Measurements from ENCODE around the gene TUT4. TPM values are rescaled to one million over a fixed set of nuclear protein-coding genes. Genes with fewer than 3 reads are reported as not detected.

TUT4 gene
- total RNA-seq, 2 experiments from 2014 or later = 70.8 to 72.4 TPM

GRCh38 chr1:52444463-52444862 is 108.4 kb downstream of the TUT4 start:
- Histone ChIP-seq H3K4me2 (ENCODE audit: low read length) (no peak overlapping the region), H3K79me2 (ENCODE audit: insufficient read depth, low read depth, low read length) (no peaks in the 10 kb centered on the region), H3K9me3 (ENCODE audit: low read length) (no peaks in the 10 kb centered on the region), H3K4me1 (ENCODE audit: insufficient read depth, low read length, poor library complexity, severe bottlenecking) (no peaks in the 10 kb centered on the region), H3K4me3 (ENCODE audit: low read depth, low read length, poor library complexity, severe bottlenecking) (no peak overlapping the region), H4K20me1 (ENCODE audit: insufficient read depth, low read length) (no peaks in the 10 kb centered on the region), H2AFZ (ENCODE audit: low read length) (no peak overlapping the region), H3K9me2 (ENCODE audit: insufficient read depth, low read length) (no peaks in the 10 kb centered on the region; the same call in 1 of the 2 replicates), H3K27ac (ENCODE audit: low read depth, low read length, poor library complexity, severe bottlenecking) (no peak overlapping the region), H3K36me3 (ENCODE audit: insufficient read depth, low read length) (peaks cover 42% of the 10 kb centered on the region)
- no peak for DNase-seq (ENCODE audit: low spot score)
- CTCF ChIA-PET (ENCODE audit: unreplicated experiment) = no interaction called here
- TF ChIP-seq CTCF (conservative IDR thresholded peaks at IDR 0.05; ENCODE audit: low read length) = no peak
- no peak for TF ChIP-seq EZH2phosphoT487 (IDR thresholded peaks at IDR 0.05; ENCODE audit: borderline replicate concordance, low read depth, low read length)
- BruUV-seq (replicated peaks) = no TSS peak
- POLR2A ChIA-PET = no interaction called here
- intact Hi-C loops (cut with micrococcal nuclease; ENCODE audit: unreplicated experiment) = no loop called here

DNA sequence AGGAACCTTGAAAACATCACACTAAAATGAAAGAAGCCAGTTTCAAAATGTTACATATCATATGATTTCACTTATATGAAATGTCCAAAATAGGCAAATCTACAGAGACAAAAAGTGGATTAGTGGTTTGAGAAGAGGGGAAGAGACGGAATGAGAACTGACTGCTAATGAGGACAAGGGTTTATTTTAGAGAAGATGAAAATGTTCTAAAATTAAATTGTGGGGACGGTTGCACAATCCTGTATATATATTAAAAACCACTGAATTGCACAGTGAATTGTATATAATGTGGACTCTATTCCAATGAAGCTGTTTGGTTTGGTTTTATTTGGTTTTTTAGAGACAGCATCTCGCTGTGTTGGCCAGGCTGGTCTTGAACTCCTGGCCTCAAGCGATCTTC is 112.9 kb downstream of the TUT4 start:
- POLR2A ChIA-PET = interaction anchor here (0.5 to 0.6 kb wide), 3 partner anchors 221 to 393 kb away, joined by 3 to 8 read pairs (median 3); no protein-coding TSS in a partner anchor
- H3K27ac ChIP-seq (ENCODE audit: low read depth, low read length, poor library complexity, severe bottlenecking) = no peak overlapping the region
- no peak for TF ChIP-seq EZH2phosphoT487 (IDR thresholded peaks at IDR 0.05; ENCODE audit: borderline replicate concordance, low read depth, low read length)
- TF ChIP-seq CTCF (conservative IDR thresholded peaks at IDR 0.05; ENCODE audit: low read length) = no peak
- no peaks in the 10 kb centered on the region for H3K4me1 ChIP-seq (ENCODE audit: insufficient read depth, low read length, poor library complexity, severe bottlenecking)
- CTCF ChIA-PET (ENCODE audit: unreplicated experiment) = no interaction called here
- H3K9me3 ChIP-seq (ENCODE audit: low read length) = no peaks in the 10 kb centered on the region
- intact Hi-C loops (cut with micrococcal nuclease; ENCODE audit: unreplicated experiment) = no loop called here
- no peak overlapping the region for H2AFZ ChIP-seq (ENCODE audit: low read length)
- H3K36me3 ChIP-seq (ENCODE audit: insufficient read depth, low read length) = peaks cover 40% of the 10 kb centered on the region
- H3K9me2 ChIP-seq (ENCODE audit: insufficient read depth, low read length) = no peaks in the 10 kb centered on the region; the same call in 1 of the 2 replicates
- no TSS peak for BruUV-seq (replicated peaks)
- no peak for DNase-seq (ENCODE audit: low spot score)
- no peaks in the 10 kb centered on the region for H3K79me2 ChIP-seq (ENCODE audit: insufficient read depth, low read depth, low read length)
- no peak overlapping the region for H3K4me2 ChIP-seq (ENCODE audit: low read length)
- H3K4me3 ChIP-seq (ENCODE audit: low read depth, low read length, poor library complexity, severe bottlenecking) = no peak overlapping the region
- H4K20me1 ChIP-seq (ENCODE audit: insufficient read depth, low read length) = no peaks in the 10 kb centered on the region

GRCh38 chr1:52436817-52437216 is 116.1 kb downstream of the TUT4 start:
- CTCF ChIA-PET (ENCODE audit: unreplicated experiment) = no interaction called here
- DNase-seq (ENCODE audit: low spot score) = no peak
- H3K9me3 ChIP-seq (ENCODE audit: low read length) = no peaks in the 10 kb centered on the region

More at GRCh38 chr1:52436817-52437216, 116.1 kb downstream of the TUT4 start:
- Histone ChIP-seq H3K4me1 (ENCODE audit: insufficient read depth, low read length, poor library complexity, severe bottlenecking) (no peaks in the 10 kb centered on the region), H3K4me2 (ENCODE audit: low read length) (no peak overlapping the region), H4K20me1 (ENCODE audit: insufficient read depth, low read length) (no peaks in the 10 kb centered on the region), H3K36me3 (ENCODE audit: insufficient read depth, low read length) (peaks cover 33% of the 10 kb centered on the region; the same call in 1 of the 2 replicates), H3K4me3 (ENCODE audit: low read depth, low read length, poor library complexity, severe bottlenecking) (no peak overlapping the region), H3K79me2 (ENCODE audit: insufficient read depth, low read depth, low read length) (no peaks in the 10 kb centered on the region), H3K9me2 (ENCODE audit: insufficient read depth, low read length) (no peaks in the 10 kb centered on the region; the same call in 1 of the 2 replicates), H2AFZ (ENCODE audit: low read length) (no peak overlapping the region), H3K27ac (ENCODE audit: low read depth, low read length, poor library complexity, severe bottlenecking) (no peak overlapping the region)
- POLR2A ChIA-PET = no interaction called here
- TF ChIP-seq EZH2phosphoT487 (IDR thresholded peaks at IDR 0.05; ENCODE audit: borderline replicate concordance, low read depth, low read length) = no peak
- TF ChIP-seq CTCF (conservative IDR thresholded peaks at IDR 0.05; ENCODE audit: low read length) = no peak
- BruUV-seq (replicated peaks) = no TSS peak
- intact Hi-C loops (cut with micrococcal nuclease; ENCODE audit: unreplicated experiment) = no loop called here
